Liver (tissue), 9 donors: ENCODE data around the gene PTPRN2. TPM values are rescaled to one million over a fixed set of nuclear protein-coding genes. Genes with fewer than 3 reads are reported as not detected.
"Not testable (repeated sequence)": the region's sequence is repeated elsewhere in the genome, so short reads cannot be mapped to it uniquely, and the experiment has no call there.

Source experiments
- DNase-seq: peaks from one replicate; pipeline ENCODE4 v3.0.0-alpha.2; 2017; ENCODE audit warnings: low spot score
- H3K27ac ChIP-seq, 2 donors: one replicate each; pipeline ENCODE4 v1.7.0; 2013; ENCODE audit warnings: inconsistent platforms in 2 of 2, low read length in 2 of 2, control low read depth in 1 of 2, low read depth in 1 of 2, mild to moderate bottlenecking in 1 of 2
- H3K27me3 ChIP-seq, 4 donors: one replicate each; pipeline versions ENCODE4 v1.6.1 to v1.7.0; 2013; ENCODE audit warnings: low read length in 3 of 4, inconsistent platforms in 1 of 4, mild to moderate bottlenecking in 1 of 4, moderate library complexity in 1 of 4; ENCODE audit not compliant: control insufficient read depth in 4 of 4, insufficient read depth in 4 of 4
- H3K36me3 ChIP-seq, 4 donors: one replicate each; pipeline versions ENCODE4 v1.6.1 to v1.7.0; 2013; ENCODE audit warnings: low read length in 3 of 4, mild to moderate bottlenecking in 3 of 4, low read depth in 1 of 4, moderate library complexity in 1 of 4; ENCODE audit not compliant: control insufficient read depth in 4 of 4, insufficient read depth in 3 of 4
- H3K4me1 ChIP-seq, 4 donors: one replicate each; pipeline versions ENCODE4 v1.6.1 to v1.7.0; 2013; ENCODE audit warnings: low read length in 3 of 4, mild to moderate bottlenecking in 3 of 4, moderate library complexity in 1 of 4; ENCODE audit not compliant: control insufficient read depth in 4 of 4, insufficient read depth in 4 of 4
- H3K4me3 ChIP-seq, 3 donors: one replicate each; pipeline versions ENCODE4 v1.6.1 to v1.7.0; 2013; ENCODE audit warnings: low read length in 3 of 3, control low read depth in 1 of 3, low read depth in 1 of 3, mild to moderate bottlenecking in 1 of 3
- H3K9ac ChIP-seq, 2 donors: one replicate each; pipeline ENCODE4 v1.7.0; 2013; ENCODE audit warnings: low read length in 2 of 2, mild to moderate bottlenecking in 2 of 2, moderate library complexity in 2 of 2, control low read depth in 1 of 2, low read depth in 1 of 2
- H3K9me3 ChIP-seq, 4 donors: one replicate each; pipeline versions ENCODE4 v1.6.1 to v1.7.0; 2013; ENCODE audit warnings: low read length in 3 of 4; ENCODE audit not compliant: control insufficient read depth in 4 of 4
- EGR1 ChIP-seq, 2 donors: IDR thresholded peaks; 2 replicates each; pipeline ENCODE4 v1.6.1; 2016 to 2018; ENCODE audit warnings: antibody characterized with exemption in 2 of 2, low read depth in 2 of 2
- FOXA1 ChIP-seq: IDR thresholded peaks from 2 replicates; pipeline ENCODE4 v1.6.1; 2016; ENCODE audit warnings: antibody characterized with exemption
- FOXA2 ChIP-seq: IDR thresholded peaks from 2 replicates; pipeline ENCODE4 v1.6.1; 2016; ENCODE audit warnings: antibody characterized with exemption
- GABPA ChIP-seq, 2 donors: IDR thresholded peaks in 1 of 2; conservative IDR thresholded peaks in 1 of 2; 2 replicates each; pipeline ENCODE4 v1.6.1; 2016; ENCODE audit warnings: antibody characterized with exemption in 2 of 2, mild to moderate bottlenecking in 1 of 2, moderate library complexity in 1 of 2
- HNF4A ChIP-seq, 2 donors: conservative IDR thresholded peaks; 2 replicates each; pipeline ENCODE4 v1.6.1; 2016; ENCODE audit warnings: antibody characterized with exemption in 2 of 2, mild to moderate bottlenecking in 2 of 2
- HNF4G ChIP-seq: IDR thresholded peaks from 2 replicates; pipeline ENCODE4 v1.6.1; 2016; ENCODE audit warnings: antibody characterized with exemption
- JUND ChIP-seq, 2 donors: IDR thresholded peaks; 2 replicates each; pipeline ENCODE4 v1.6.1; 2016; ENCODE audit warnings: antibody characterized with exemption in 2 of 2
- NR2F2 ChIP-seq: IDR thresholded peaks from 2 replicates; pipeline ENCODE4 v1.6.1; 2016; ENCODE audit warnings: antibody characterized with exemption
- RAD21 ChIP-seq, 2 donors: IDR thresholded peaks; 2 replicates each; pipeline ENCODE4 v1.6.1; 2016; ENCODE audit warnings: antibody characterized with exemption in 2 of 2, mild to moderate bottlenecking in 2 of 2
- RXRA ChIP-seq, 2 donors: IDR thresholded peaks; 2 replicates each; pipeline ENCODE4 v1.6.1; 2017 to 2018; ENCODE audit warnings: antibody characterized with exemption in 2 of 2, mild to moderate bottlenecking in 1 of 2
- SP1 ChIP-seq: IDR thresholded peaks from 2 replicates; pipeline ENCODE4 v1.6.1; 2018; ENCODE audit warnings: antibody characterized with exemption, mild to moderate bottlenecking
- TAF1 ChIP-seq: conservative IDR thresholded peaks from 2 replicates; pipeline ENCODE4 v1.6.1; 2016; ENCODE audit warnings: antibody characterized with exemption, mild to moderate bottlenecking
- YY1 ChIP-seq: IDR thresholded peaks from 2 replicates; pipeline ENCODE4 v1.6.1; 2016; ENCODE audit warnings: antibody characterized with exemption, mild to moderate bottlenecking
- WGBS: extraction: QIAGEN DNeasy Blood & Tissue Kit; methylation state at CpG from one replicate; pipeline ENCODE4 v1.1.7; 2013; 5-methylcytosine and 5-hydroxymethylcytosine counted together
- polyA plus RNA-seq, 2 donors: library from polyadenylated mRNA; stranded (reverse) in 1 of 2; unstranded in 1 of 2; fragments of 200-250 nt in 1 of 2; fragments of >200 nt in 1 of 2; fragmentation: Nextera tagmentation in 1 of 2; extraction: Ambion mirVana in 1 of 2; gene quantifications; one replicate each; pipeline versions ENCODE4 v1.2.1 to v1.2.3, GENCODE V29; 2013 to 2015
- total RNA-seq, 2 donors: library from RNA; depleted of rRNA; stranded (reverse); fragments of >200 nt; gene quantifications; one replicate each; pipeline ENCODE4 v1.2.3, GENCODE V29; 2014
- TF ChIP-seq, protein P1 (sequence below): IDR thresholded peaks from 2 replicates; pipeline ENCODE4 v1.6.1; 2016; ENCODE audit warnings: antibody characterized with exemption, mild to moderate bottlenecking
- TF ChIP-seq, protein P2 (sequence below): fragments of 150-350 bp; IDR thresholded peaks from 2 replicates; pipeline ENCODE4 v1.5.1; 2017; ENCODE audit warnings: improper control_type of control experiment, low read depth, low read length; ENCODE audit not compliant: missing input control
- TF ChIP-seq, protein P3 (sequence below): IDR thresholded peaks from 2 replicates; pipeline ENCODE4 v1.6.1; 2016; ENCODE audit warnings: antibody characterized with exemption
- TF ChIP-seq, protein P4 (sequence below): IDR thresholded peaks from 2 replicates; pipeline ENCODE4 v1.6.1; 2016; ENCODE audit warnings: antibody characterized with exemption
- TF ChIP-seq, protein P5 (sequence below): IDR thresholded peaks from 2 replicates; pipeline ENCODE4 v1.6.1; 2016; ENCODE audit warnings: antibody characterized with exemption
- donor health status: healthy.
- donor health status: healthy.
- donor health status: healthy.
- donor health status: healthy.
- donor health status: healthy.

PTPRN2 gene
- total and polyA plus RNA-seq, 4 donors: 0.75 to 1.9 (median 1.1) TPM

DNA sequence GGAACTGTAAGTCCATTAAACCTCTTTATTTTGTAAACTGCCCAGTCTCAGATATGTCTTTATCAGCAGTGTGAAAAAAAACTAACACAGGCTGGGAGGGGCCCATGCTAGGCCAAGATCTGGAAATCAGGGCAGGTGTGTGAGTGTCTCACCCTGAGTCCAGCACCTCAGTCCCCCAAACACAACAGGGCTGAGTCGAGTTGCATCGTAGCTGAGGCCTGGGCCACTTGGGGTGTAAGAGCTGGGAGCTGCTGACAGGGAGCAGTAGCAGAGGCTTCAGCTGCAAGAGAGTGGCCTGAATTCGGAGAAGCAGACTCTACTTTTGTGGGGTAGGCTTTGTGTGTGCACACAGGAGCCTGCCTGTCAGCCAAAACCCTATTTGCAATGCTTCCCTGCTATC is 553.1 kb downstream of the PTPRN2 start:
- Histone ChIP-seq H3K4me3 (no peak overlapping the region), H3K27ac (no peak overlapping the region), H3K9me3 (peaks cover 3 to 10% (median 7%) of the 10 kb centered on the region in 4 donors), H3K9ac (no peak overlapping the region), H3K36me3 (no peaks in the 10 kb centered on the region), H3K27me3 (peaks cover 0 to 4% (median 0%) of the 10 kb centered on the region in 4 donors), H3K4me1 (no peaks in the 10 kb centered on the region)
- TF ChIP-seq, protein P1, sequence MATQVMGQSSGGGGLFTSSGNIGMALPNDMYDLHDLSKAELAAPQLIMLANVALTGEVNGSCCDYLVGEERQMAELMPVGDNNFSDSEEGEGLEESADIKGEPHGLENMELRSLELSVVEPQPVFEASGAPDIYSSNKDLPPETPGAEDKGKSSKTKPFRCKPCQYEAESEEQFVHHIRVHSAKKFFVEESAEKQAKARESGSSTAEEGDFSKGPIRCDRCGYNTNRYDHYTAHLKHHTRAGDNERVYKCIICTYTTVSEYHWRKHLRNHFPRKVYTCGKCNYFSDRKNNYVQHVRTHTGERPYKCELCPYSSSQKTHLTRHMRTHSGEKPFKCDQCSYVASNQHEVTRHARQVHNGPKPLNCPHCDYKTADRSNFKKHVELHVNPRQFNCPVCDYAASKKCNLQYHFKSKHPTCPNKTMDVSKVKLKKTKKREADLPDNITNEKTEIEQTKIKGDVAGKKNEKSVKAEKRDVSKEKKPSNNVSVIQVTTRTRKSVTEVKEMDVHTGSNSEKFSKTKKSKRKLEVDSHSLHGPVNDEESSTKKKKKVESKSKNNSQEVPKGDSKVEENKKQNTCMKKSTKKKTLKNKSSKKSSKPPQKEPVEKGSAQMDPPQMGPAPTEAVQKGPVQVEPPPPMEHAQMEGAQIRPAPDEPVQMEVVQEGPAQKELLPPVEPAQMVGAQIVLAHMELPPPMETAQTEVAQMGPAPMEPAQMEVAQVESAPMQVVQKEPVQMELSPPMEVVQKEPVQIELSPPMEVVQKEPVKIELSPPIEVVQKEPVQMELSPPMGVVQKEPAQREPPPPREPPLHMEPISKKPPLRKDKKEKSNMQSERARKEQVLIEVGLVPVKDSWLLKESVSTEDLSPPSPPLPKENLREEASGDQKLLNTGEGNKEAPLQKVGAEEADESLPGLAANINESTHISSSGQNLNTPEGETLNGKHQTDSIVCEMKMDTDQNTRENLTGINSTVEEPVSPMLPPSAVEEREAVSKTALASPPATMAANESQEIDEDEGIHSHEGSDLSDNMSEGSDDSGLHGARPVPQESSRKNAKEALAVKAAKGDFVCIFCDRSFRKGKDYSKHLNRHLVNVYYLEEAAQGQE: no peak
- TF ChIP-seq RXRA (IDR thresholded peaks at IDR 0.05): no peak
- no peak for TF ChIP-seq HNF4G
- TF ChIP-seq HNF4A (conservative IDR thresholded peaks at IDR 0.05): no peak
- no peak for TF ChIP-seq GABPA (IDR thresholded peaks at IDR 0.05 in 1 of 2, conservative IDR thresholded peaks at IDR 0.05 in 1 of 2)
- no peak for TF ChIP-seq YY1
- no peak for TF ChIP-seq JUND (IDR thresholded peaks at IDR 0.05)
- TF ChIP-seq EGR1 (IDR thresholded peaks at IDR 0.05; ENCODE audit: low read depth in 2 of 2): no peak
- no peak for TF ChIP-seq SP1
- no peak for TF ChIP-seq FOXA1
- TF ChIP-seq, protein P2, sequence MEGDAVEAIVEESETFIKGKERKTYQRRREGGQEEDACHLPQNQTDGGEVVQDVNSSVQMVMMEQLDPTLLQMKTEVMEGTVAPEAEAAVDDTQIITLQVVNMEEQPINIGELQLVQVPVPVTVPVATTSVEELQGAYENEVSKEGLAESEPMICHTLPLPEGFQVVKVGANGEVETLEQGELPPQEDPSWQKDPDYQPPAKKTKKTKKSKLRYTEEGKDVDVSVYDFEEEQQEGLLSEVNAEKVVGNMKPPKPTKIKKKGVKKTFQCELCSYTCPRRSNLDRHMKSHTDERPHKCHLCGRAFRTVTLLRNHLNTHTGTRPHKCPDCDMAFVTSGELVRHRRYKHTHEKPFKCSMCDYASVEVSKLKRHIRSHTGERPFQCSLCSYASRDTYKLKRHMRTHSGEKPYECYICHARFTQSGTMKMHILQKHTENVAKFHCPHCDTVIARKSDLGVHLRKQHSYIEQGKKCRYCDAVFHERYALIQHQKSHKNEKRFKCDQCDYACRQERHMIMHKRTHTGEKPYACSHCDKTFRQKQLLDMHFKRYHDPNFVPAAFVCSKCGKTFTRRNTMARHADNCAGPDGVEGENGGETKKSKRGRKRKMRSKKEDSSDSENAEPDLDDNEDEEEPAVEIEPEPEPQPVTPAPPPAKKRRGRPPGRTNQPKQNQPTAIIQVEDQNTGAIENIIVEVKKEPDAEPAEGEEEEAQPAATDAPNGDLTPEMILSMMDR: no peak
- TF ChIP-seq TAF1: no peak
- TF ChIP-seq NR2F2: no peak
- no peak for TF ChIP-seq RAD21 (IDR thresholded peaks at IDR 0.05)
- TF ChIP-seq, protein P3, sequence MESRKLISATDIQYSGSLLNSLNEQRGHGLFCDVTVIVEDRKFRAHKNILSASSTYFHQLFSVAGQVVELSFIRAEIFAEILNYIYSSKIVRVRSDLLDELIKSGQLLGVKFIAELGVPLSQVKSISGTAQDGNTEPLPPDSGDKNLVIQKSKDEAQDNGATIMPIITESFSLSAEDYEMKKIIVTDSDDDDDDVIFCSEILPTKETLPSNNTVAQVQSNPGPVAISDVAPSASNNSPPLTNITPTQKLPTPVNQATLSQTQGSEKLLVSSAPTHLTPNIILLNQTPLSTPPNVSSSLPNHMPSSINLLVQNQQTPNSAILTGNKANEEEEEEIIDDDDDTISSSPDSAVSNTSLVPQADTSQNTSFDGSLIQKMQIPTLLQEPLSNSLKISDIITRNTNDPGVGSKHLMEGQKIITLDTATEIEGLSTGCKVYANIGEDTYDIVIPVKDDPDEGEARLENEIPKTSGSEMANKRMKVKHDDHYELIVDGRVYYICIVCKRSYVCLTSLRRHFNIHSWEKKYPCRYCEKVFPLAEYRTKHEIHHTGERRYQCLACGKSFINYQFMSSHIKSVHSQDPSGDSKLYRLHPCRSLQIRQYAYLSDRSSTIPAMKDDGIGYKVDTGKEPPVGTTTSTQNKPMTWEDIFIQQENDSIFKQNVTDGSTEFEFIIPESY: no peak
- TF ChIP-seq, protein P4, sequence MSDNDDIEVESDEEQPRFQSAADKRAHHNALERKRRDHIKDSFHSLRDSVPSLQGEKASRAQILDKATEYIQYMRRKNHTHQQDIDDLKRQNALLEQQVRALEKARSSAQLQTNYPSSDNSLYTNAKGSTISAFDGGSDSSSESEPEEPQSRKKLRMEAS: no peak
- TF ChIP-seq, protein P5, sequence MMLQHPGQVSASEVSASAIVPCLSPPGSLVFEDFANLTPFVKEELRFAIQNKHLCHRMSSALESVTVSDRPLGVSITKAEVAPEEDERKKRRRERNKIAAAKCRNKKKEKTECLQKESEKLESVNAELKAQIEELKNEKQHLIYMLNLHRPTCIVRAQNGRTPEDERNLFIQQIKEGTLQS: no peak
- TF ChIP-seq FOXA2: no peak
- 73% methylated on average over 3 of the region's 3 CpGs for WGBS
- no peak for DNase-seq

DNA sequence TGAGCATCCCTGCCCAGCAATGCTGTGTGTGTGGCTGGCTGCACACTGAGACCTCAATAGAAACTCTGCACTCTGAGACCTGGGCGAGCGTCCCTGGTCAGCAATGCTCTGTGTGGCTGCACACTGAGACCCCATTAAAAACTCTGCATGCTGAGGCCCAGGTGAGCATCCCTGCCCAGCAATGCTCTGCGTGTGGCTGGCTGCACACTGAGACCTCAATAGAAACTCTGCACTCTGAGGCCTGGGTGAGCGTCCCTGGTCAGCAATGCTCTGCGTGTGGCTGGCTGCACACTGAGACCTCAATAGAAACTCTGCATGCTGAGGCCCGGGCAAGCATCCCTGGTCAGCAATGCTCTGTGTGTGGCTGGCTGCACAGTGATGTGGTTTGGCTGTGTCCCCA is 553.7 kb downstream of the PTPRN2 start:
- not testable (repeated sequence) for H3K4me1 ChIP-seq, H3K36me3 ChIP-seq, H3K9me3 ChIP-seq, H3K27ac ChIP-seq, H3K27me3 ChIP-seq, H3K9ac ChIP-seq, DNase-seq, H3K4me3 ChIP-seq
- WGBS: 95% methylated on average over 6 of the region's 6 CpGs
